H1 (cell line): ENCODE measurements around the gene SIMC1. TPM values are rescaled to one million over a fixed set of nuclear protein-coding genes. Genes with fewer than 3 reads are reported as not detected.
"Not testable (repeated sequence)": the region's sequence is repeated elsewhere in the genome, so short reads cannot be mapped to it uniquely, and the experiment has no call there.

Experiments used
- CTCF ChIA-PET: fragments of 300-600 bp; sonication (Branson Sonifier 250); formaldehyde crosslinking; loops from one replicate; lab custom pipeline; 2021; ENCODE audit not compliant: partially characterized antibody; lab: Charles Lee
- POLR2A ChIA-PET: fragments of 300-600 bp; sonication (Branson Sonifier 250); formaldehyde crosslinking; loops from one replicate; lab custom pipeline; 2021; ENCODE audit warnings: inconsistent platforms; ENCODE audit not compliant: partially characterized antibody; lab: Charles Lee
- DNase-seq, 2 experiments: peaks; one replicate each; pipeline versions ENCODE4 v3.0.0 to v3.0.0-alpha.2; 2010 to 2022; ENCODE audit warnings: low spot score in 2 of 2, low read depth in 1 of 2, mixed read lengths in 1 of 2
- FAIRE-seq: peaks from 2 replicates; lab custom pipeline; 2011; peaks lifted over from hg19 to GRCh38; lab: Jason Lieb, UNC
- H2AFZ ChIP-seq: 2 replicates; pipeline ENCODE4 v1.8.1; 2012; ENCODE audit warnings: low read length, inconsistent platforms
- H2AK5ac ChIP-seq: 2 replicates; pipeline ENCODE4 v1.6.1; 2013; ENCODE audit warnings: low read depth, low read length
- H2BK120ac ChIP-seq: replicated peaks from 2 replicates; pipeline ENCODE3; 2013; ENCODE audit warnings: low read depth, low read length, inconsistent platforms
- H2BK12ac ChIP-seq: 2 replicates; pipeline ENCODE4 v1.6.1; 2013; ENCODE audit warnings: low read depth, low read length
- H2BK15ac ChIP-seq: 2 replicates; pipeline ENCODE4 v1.6.1; 2013; ENCODE audit warnings: low read length
- H2BK20ac ChIP-seq: 2 replicates; pipeline ENCODE4 v1.6.1; 2013; ENCODE audit warnings: low read length
- H2BK5ac ChIP-seq: 2 replicates; pipeline ENCODE4 v1.6.1; 2013; ENCODE audit warnings: low read depth, low read length
- H3K14ac ChIP-seq: 2 replicates; pipeline ENCODE4 v1.6.1; 2013; ENCODE audit warnings: inconsistent platforms; ENCODE audit not compliant: insufficient read length
- H3K18ac ChIP-seq: 2 replicates; pipeline ENCODE4 v1.6.1; 2013; ENCODE audit warnings: low read length; ENCODE audit errors: extremely low read depth
- H3K23ac ChIP-seq: 2 replicates; pipeline ENCODE4 v1.6.1; 2013; ENCODE audit warnings: inconsistent platforms; ENCODE audit not compliant: insufficient read length
- H3K23me2 ChIP-seq: 2 replicates; pipeline ENCODE4 v1.6.1; 2013; ENCODE audit warnings: low read depth, low read length
- H3K27ac ChIP-seq: 2 replicates; pipeline ENCODE4 v1.6.1; 2011; ENCODE audit warnings: low read depth, low read length, inconsistent platforms
- H3K27me3 ChIP-seq, 4 experiments: replicated peaks in 1 of 4; 1 replicate in 1 of 4; 2 replicates in 3 of 4; pipeline versions ENCODE4 v1.6.1 to v1.8.1; 2011 to 2013; ENCODE audit warnings: low read length in 3 of 4, mild to moderate bottlenecking in 3 of 4, inconsistent platforms in 2 of 4, mixed read lengths in 2 of 4, moderate library complexity in 1 of 4; ENCODE audit not compliant: control insufficient read depth in 3 of 4, insufficient read depth in 3 of 4; ENCODE audit errors: extremely low read depth in 1 of 4
- H3K36me3 ChIP-seq, 4 experiments: 2 replicates each; pipeline versions ENCODE4 v1.6.1 to v1.8.1; 2011 to 2013; ENCODE audit warnings: mild to moderate bottlenecking in 4 of 4, low read length in 3 of 4, moderate library complexity in 2 of 4, control low read depth in 1 of 4, inconsistent platforms in 1 of 4; ENCODE audit not compliant: insufficient read depth in 4 of 4, control insufficient read depth in 2 of 4
- H3K4ac ChIP-seq: replicated peaks from 2 replicates; pipeline ENCODE3; 2013; ENCODE audit warnings: low read length, low read depth, mixed read lengths, inconsistent platforms; ENCODE audit not compliant: insufficient read length
- H3K4me1 ChIP-seq, 4 experiments: replicated peaks in 1 of 4; 1 replicate in 1 of 4; 2 replicates in 3 of 4; pipeline versions ENCODE4 v1.6.1 to v1.8.1; 2011 to 2013; ENCODE audit warnings: low read length in 3 of 4, inconsistent platforms in 2 of 4, mixed read lengths in 1 of 4; ENCODE audit not compliant: insufficient read depth in 4 of 4, control insufficient read depth in 3 of 4
- H3K4me2 ChIP-seq, 2 experiments: 2 replicates each; pipeline versions ENCODE4 v1.6.1 to v1.8.1; 2011 to 2013; ENCODE audit warnings: low read depth in 2 of 2, low read length in 2 of 2, control low read depth in 1 of 2, inconsistent platforms in 1 of 2, mild to moderate bottlenecking in 1 of 2; ENCODE audit not compliant: insufficient read depth in 1 of 2
- H3K4me3 ChIP-seq, 4 experiments: fragments of 200-600, 300-600 bp in 1 of 4; sonication (generic), shearing (Covaris generic), sonication (Bioruptor Twin) in 1 of 4; 2 replicates each; pipeline versions ENCODE4 v1.5.1 to v1.8.1; 2011 to 2016; ENCODE audit warnings: low read length in 4 of 4, low read depth in 3 of 4, control low read depth in 2 of 4, inconsistent platforms in 2 of 4, mild to moderate bottlenecking in 2 of 4, mixed read lengths in 1 of 4, moderate library complexity in 1 of 4; ENCODE audit not compliant: insufficient read depth in 2 of 4; ENCODE audit errors: extremely low read depth in 1 of 4
- H3K56ac ChIP-seq: replicated peaks from 2 replicates; pipeline ENCODE3; 2013; ENCODE audit warnings: low read depth, mild to moderate bottlenecking, mixed read lengths, low read length, inconsistent platforms; ENCODE audit not compliant: insufficient read length
- H3K79me1 ChIP-seq: 2 replicates; pipeline ENCODE4 v1.6.1; 2013; ENCODE audit warnings: low read depth, low read length, control low read depth
- H3K79me2 ChIP-seq, 2 experiments: 2 replicates each; pipeline versions ENCODE4 v1.6.1 to v1.8.1; 2012 to 2013; ENCODE audit warnings: low read length in 2 of 2, mild to moderate bottlenecking in 2 of 2, inconsistent platforms in 1 of 2; ENCODE audit not compliant: insufficient read depth in 2 of 2, control insufficient read depth in 1 of 2
- H3K9ac ChIP-seq, 4 experiments: replicated peaks in 1 of 4; 1 replicate in 1 of 4; 2 replicates in 3 of 4; pipeline versions ENCODE4 v1.6.1 to v1.8.1; 2011 to 2013; ENCODE audit warnings: low read depth in 3 of 4, low read length in 3 of 4, control low read depth in 2 of 4, mild to moderate bottlenecking in 2 of 4, moderate library complexity in 2 of 4, inconsistent platforms in 1 of 4; ENCODE audit errors: extremely low read depth in 1 of 4
- H3K9me3 ChIP-seq, 2 experiments: 2 replicates each; pipeline versions ENCODE4 v1.6.1 to v1.8.1; 2012 to 2013; ENCODE audit warnings: mild to moderate bottlenecking in 2 of 2, moderate library complexity in 2 of 2, control low read depth in 1 of 2, inconsistent platforms in 1 of 2, low read depth in 1 of 2, low read length in 1 of 2, mixed read lengths in 1 of 2; ENCODE audit not compliant: insufficient read depth in 2 of 2
- H4K20me1 ChIP-seq, 2 experiments: replicated peaks in 1 of 2; 2 replicates each; pipeline versions ENCODE3 to v1.8.1; 2011 to 2013; ENCODE audit warnings: inconsistent platforms in 2 of 2, low read length in 2 of 2, mild to moderate bottlenecking in 1 of 2; ENCODE audit not compliant: insufficient read depth in 2 of 2, control insufficient read depth in 1 of 2
- H4K5ac ChIP-seq: 2 replicates; pipeline ENCODE4 v1.6.1; 2013; ENCODE audit warnings: low read length, low read depth, mixed read lengths, inconsistent platforms; ENCODE audit not compliant: insufficient read length
- H4K8ac ChIP-seq: 2 replicates; pipeline ENCODE4 v1.8.0; 2013; ENCODE audit warnings: mild to moderate bottlenecking, moderate library complexity, low read length, inconsistent platforms; ENCODE audit not compliant: insufficient read depth; ENCODE audit errors: extremely low read depth
- H4K91ac ChIP-seq: replicated peaks from 2 replicates; pipeline ENCODE3; 2013; ENCODE audit warnings: low read length, mixed read lengths, inconsistent platforms; ENCODE audit not compliant: insufficient read length
- ASH2L ChIP-seq: fragments of 200-600, 300-600 bp; sonication (generic); IDR thresholded peaks from one replicate; pipeline ENCODE4 v1.7.1; 2017; ENCODE audit warnings: low read length
- KDM4A ChIP-seq: IDR thresholded peaks from one replicate; pipeline ENCODE4 v1.7.1; 2012; ENCODE audit warnings: low read depth, mild to moderate bottlenecking, moderate library complexity, low read length, inconsistent platforms; ENCODE audit not compliant: severe bottlenecking
- SUZ12 ChIP-seq: fragments of 200-600 bp; sonication (generic); IDR thresholded peaks from 2 replicates; pipeline ENCODE4 v1.6.1; 2012; ENCODE audit warnings: mild to moderate bottlenecking, inconsistent platforms, low read length, moderate library complexity, mixed read lengths
- WGBS, 2 experiments: shearing (Covaris generic) in 1 of 2; methylation state at CpG; one replicate each; pipeline versions ENCODE4 v1.1.6 to v1.1.7; 2013 to 2015; ENCODE audit warnings: low lambda C conversion rate in 2 of 2, mixed read lengths in 2 of 2, inconsistent platforms in 1 of 2, low coverage in 1 of 2, missing lambda C conversion rate in 1 of 2; ENCODE audit not compliant: insufficient replicate concordance in 2 of 2, insufficient coverage in 1 of 2, insufficient read length in 1 of 2; ENCODE audit errors: extremely low coverage in 1 of 2, missing lambda C conversion rate in 1 of 2; 5-methylcytosine and 5-hydroxymethylcytosine counted together
- polyA plus RNA-seq, 7 experiments: library from polyadenylated mRNA; depleted of rRNA in 3 of 7; stranded (reverse) in 5 of 7; unstranded in 2 of 7; fragments of >200 nt in 5 of 7; fragments of 200-250 nt in 2 of 7; gene quantifications; 1 replicate in 5 of 7; 2 replicates in 1 of 7; 4 replicates in 1 of 7; pipeline versions ENCODE4 v1.2.1 to v1.2.3, GENCODE V29; 2011 to 2013; ENCODE audit warnings: missing spikeins in 2 of 7, mixed read lengths in 2 of 7
- total RNA-seq: library from RNA; stranded (reverse); fragmentation: NEBNext Ultra II Directional; extraction: Animal tissue kit (Norgen Biotek cat#: 25700); gene quantifications from 2 replicates; pipeline ENCODE4 v1.2.1, GENCODE V29; 2021

Gene SIMC1
- total and polyA plus RNA-seq, 2 of the 8 experiments (the other 6 are each of a cell fraction or from before 2014, with no cell fraction given): 12.3 to 21.2 TPM

DNA sequence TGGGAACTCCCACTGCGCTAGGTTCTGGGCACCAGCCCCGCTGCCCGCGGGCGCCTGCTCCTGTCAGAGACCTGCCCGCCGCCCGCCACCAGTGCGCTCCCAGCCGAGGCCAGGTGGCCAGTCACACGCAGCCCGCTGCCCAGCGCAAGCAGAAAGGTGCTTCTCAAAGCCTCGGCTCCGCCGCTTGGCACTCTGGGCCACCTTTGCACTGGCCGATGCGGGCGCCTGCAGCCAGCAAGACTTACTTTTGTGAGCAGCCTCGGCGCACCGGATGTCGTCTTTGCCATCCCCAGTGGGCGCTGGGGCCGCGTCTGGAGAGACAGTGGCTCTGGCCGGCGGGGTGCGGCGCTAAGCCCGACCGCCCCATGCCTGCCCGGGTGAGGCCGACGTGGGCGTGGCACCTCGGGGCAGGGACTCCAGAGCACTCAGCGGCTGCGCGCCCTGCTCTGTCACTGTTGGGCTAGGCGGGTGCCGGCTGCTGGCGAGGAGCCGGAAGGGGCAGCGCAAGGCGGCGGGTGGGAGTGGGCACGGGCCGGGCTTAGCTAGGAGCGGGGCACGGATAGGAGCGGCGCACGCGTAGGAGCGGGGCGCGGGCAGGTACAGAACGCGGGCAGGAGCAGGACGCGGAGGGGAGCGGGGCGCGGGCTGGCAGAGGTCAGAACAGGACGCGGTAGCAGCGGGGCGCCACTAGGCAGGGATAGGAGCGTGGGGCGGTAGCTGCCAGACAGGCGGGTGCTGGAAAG lies 39.1 kb upstream of the SIMC1 start:
- TF ChIP-seq KDM4A: peak; percentile 45
- peak; percentile 47 for TF ChIP-seq ASH2L
- TF ChIP-seq SUZ12: 0 out of 2 replicates have a peak, but pooled peaks have one; percentile 40
- H2AFZ ChIP-seq, H3K18ac ChIP-seq, H3K4ac ChIP-seq, H2BK15ac ChIP-seq, H4K8ac ChIP-seq, H4K20me1 ChIP-seq, H3K27ac ChIP-seq, H2BK120ac ChIP-seq, POLR2A ChIA-PET, H2AK5ac ChIP-seq, H3K23me2 ChIP-seq, H3K79me1 ChIP-seq, CTCF ChIA-PET, H3K23ac ChIP-seq, H2BK20ac ChIP-seq, H3K36me3 ChIP-seq, FAIRE-seq, H3K56ac ChIP-seq, H2BK5ac ChIP-seq, H2BK12ac ChIP-seq, H3K79me2 ChIP-seq, H4K91ac ChIP-seq, H3K4me1 ChIP-seq, H3K14ac ChIP-seq, H3K9me3 ChIP-seq, H3K9ac ChIP-seq, H4K5ac ChIP-seq: not testable (repeated sequence)
- peak in 1 of 2 experiments; percentile 77 for DNase-seq
- Histone ChIP-seq H3K4me3 (peak overlapping the region; percentile 24 to 59 (median 28)), H3K27me3 (peaks cover 3 to 35% (median 14%) of the 10 kb centered on the region in 4 experiments), H3K4me2 (peak overlapping the region; percentile 61 to 78)
- 3% methylated on average over 31 of the region's 72 CpGs; no CpG with 5 or more reads in 1 of the 2 experiments for WGBS, 2 experiments
